T-helper 1 cell treated with Interleukin-12 subunit alpha and Interleukin-12 subunit beta and Interleukin-4 antibody, amounts not matched to agents 30 μg/mL and 1 μg/mL, for 36 hours (primary cell): Measurements from ENCODE around the gene SSNA1.
A peak's percentile ranks its signal among the peaks of the same experiment; 100 is the strongest.

Experiments
- H3K27ac Mint-ChIP-seq: one replicate; pipeline ENCODE4 v1.8.0; 2021; ENCODE audit warnings: mild to moderate bottlenecking, mixed read lengths
- H3K27me3 Mint-ChIP-seq: one replicate; pipeline ENCODE4 v1.8.0; 2021; ENCODE audit warnings: low read depth, mixed read lengths
- H3K36me3 Mint-ChIP-seq: one replicate; pipeline ENCODE4 v1.8.0; 2021; ENCODE audit warnings: low read depth, mixed read lengths
- H3K4me1 Mint-ChIP-seq: one replicate; pipeline ENCODE4 v1.8.0; 2021; ENCODE audit warnings: low read depth, mixed read lengths
- H3K4me3 Mint-ChIP-seq: one replicate; pipeline ENCODE4 v1.8.0; 2021; ENCODE audit warnings: mild to moderate bottlenecking, moderate library complexity, mixed read lengths
- H3K9me3 Mint-ChIP-seq: one replicate; pipeline ENCODE4 v1.8.0; 2021; ENCODE audit warnings: mixed read lengths

The SSNA1 gene

DNA sequence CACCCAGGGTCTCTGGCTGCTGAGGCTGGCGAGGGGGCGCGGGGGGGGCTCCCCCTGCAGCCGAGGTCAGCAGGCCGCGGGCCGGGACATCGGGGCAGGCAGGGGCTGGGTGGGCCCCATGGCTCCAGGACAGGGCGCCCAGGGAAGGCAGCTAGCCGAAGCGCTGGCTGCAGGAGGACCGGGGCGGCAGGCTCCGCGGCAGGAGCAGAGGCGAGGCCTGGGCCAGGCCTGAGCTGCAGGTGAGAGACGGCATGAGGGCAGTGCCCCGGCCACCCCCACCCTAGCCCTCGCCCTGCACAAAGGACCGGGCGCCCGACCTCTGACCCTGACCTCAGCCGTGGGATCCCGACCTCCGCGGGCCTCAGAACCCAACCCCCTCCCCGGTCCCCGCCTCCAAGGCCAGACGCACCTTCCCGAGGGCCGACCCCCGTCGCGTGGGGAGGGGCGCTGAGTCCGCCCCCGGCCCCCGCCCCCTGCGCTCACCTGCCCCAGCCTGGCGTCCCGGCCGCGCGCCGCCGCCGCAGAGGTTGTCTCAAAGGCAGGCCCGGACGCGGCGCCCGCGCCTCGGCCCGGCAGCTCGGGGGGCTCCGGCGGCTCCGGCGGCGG is 33.1 kb downstream of the SSNA1 start:
- H3K9me3 Mint-ChIP-seq = no peaks in the 10 kb centered on the region
- H3K36me3 Mint-ChIP-seq = no peaks in the 10 kb centered on the region
- H3K4me1 Mint-ChIP-seq = no peaks in the 10 kb centered on the region
- H3K4me3 Mint-ChIP-seq = no peak overlapping the region
- no peak overlapping the region for H3K27ac Mint-ChIP-seq
- no peaks in the 10 kb centered on the region for H3K27me3 Mint-ChIP-seq

DNA sequence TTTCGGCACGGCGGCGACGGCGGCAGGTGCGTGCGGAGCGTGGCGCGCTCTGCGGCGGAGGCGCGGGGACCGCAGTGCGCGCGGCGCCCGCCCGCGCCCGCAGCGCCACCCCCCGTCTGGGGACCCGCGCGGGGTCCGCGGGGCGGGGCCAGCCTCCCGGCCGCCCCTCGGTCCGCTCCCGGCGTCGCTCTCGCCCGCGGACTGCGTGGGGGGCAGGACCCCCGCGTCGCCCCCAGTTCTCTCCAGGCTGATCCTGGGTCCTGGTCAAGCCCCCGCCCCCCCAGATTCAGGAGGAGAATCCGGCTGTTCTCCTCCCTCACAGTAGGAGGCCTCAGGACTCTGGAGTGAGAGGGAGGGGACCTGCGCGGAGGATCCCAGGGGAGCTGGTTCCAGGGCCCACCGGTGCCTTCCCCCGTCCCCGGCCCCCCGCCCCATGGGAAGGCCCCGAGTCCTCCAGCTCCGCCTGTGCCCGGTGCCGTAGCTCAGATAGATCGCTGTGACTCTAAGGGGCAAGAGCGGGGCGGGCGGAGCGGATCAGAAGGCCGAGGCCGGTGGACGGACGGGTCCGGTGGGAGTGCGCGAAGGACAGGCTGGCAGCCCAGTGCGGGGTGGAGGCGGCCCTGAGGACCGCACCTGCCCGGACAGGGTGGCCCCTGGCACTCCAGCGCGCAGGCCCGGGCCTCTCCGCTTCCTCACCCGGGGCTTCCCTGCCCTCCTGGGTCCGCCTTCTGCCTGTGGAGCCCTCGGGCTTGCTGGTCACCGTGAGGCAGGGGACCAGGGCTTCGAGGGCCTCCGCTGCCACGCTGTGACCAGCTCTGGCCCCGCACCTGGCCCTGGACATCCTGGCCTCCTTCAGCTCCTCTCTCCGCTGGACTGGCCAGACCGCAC is 34.0 kb downstream of the SSNA1 start, which contains the start of gene RNF208:
TSS of gene RNF208 (minus strand) at position 51 of the 888 bp plus-strand sequence. CDS start 1,028 bp downstream, outside the sequence.
- no peaks in the 10 kb centered on the region for H3K36me3 Mint-ChIP-seq

DNA sequence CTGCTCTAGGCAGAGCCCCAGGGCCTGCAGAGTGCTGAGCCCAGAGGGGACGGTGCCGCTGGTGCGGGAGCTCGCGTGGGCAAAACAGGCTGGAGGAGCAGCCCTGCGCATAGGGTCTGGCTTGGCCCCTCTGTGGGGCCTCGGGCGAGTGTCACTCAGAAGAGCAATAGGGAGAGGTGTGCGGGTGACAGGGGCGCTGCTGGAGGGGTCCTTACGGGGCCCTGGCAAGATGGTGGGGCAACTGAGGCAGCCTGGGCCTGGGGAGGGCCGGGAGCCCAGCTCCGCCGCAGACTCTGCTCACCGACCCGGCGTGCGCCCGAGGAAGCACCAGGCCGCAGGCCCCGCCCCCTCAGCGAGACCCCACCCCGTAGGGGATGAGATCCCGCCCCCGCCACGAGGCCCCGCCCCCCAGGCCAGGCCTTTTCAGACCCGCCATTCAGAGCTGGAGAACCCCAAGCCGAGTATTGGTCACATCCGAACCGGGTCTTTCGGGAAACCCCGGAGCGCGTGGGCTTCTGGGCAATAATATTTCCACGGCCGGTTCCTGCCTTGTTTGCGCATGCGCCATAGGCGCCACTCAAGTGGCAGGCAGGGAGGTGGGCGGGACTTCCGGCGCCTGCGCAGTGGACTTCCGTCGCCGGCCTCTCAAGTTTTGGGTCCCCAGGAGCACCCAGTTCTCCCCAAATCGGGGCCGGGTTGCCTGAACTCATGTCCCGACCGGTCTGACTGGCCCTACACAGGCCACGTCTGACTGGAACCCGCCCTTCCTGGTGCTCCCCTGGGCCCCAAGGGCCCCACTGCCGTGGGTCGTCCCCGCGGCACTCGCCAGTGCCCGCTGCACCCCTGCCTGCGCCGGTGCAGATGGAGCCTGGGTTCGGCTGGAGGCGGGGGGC is 34.8 kb downstream of the SSNA1 start:
- no peaks in the 10 kb centered on the region for H3K9me3 Mint-ChIP-seq
- H3K4me3 Mint-ChIP-seq = peak overlapping the region; percentile 80
- H3K27me3 Mint-ChIP-seq = no peaks in the 10 kb centered on the region
- H3K27ac Mint-ChIP-seq = peak overlapping the region; percentile 82
- H3K4me1 Mint-ChIP-seq = peaks cover 3% of the 10 kb centered on the region
- H3K36me3 Mint-ChIP-seq = no peaks in the 10 kb centered on the region

More for the DNA sequence above, 34.0 kb downstream of the SSNA1 start, which contains the start of gene RNF208:
- H3K4me1 Mint-ChIP-seq = peaks cover under 1% of the 10 kb centered on the region
- peak within 1 kb of the TSS; percentile 82 for H3K27ac Mint-ChIP-seq
- no peaks in the 10 kb centered on the region for H3K9me3 Mint-ChIP-seq
- no peaks in the 10 kb centered on the region for H3K27me3 Mint-ChIP-seq
- H3K4me3 Mint-ChIP-seq = peak within 1 kb of the TSS; percentile 80

DNA sequence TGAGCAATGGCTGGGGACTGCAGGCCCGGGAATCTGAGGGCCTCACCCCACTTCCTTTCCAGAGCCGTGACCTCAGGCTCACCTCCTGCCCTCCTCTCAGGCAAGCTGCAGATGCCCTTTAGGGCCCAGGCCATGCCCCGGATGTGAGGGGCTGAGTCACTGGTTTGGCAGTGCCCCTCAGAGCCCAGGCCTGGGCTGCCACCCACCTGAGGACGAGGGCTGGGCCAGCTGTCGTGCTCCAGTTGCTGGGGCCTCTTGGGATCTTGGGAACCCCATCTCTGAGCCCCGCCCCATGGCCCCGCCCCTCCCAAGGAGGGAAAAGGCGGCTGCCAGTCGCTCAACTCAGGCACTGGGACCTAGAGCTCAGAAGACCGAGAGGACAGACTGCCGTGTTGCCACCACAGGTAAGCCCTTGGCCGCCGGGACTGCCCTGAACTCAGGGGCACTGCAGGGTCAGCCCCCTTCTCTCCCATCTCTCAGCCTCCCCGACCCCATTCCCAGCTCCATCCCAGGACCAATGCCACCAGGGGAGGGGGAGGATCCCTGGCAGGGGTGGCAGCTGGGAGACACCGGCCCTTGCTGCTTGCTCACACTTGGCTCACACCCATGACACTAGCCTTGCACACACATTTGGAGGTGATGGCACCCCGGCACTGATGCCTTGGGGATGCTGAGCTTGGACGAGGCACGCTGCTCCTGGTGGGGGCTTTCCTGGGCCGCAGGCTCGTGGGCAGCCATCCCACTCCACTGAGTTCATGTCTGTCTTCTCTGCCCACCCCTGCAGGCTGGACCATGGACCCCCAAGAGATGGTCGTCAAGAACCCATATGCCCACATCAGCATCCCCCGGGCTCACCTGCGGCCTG is 36.6 kb downstream of the SSNA1 start, which contains the start of gene CYSRT1:
TSS of gene CYSRT1 (plus strand) at position 345 of the 865 bp plus-strand sequence. CDS start at position 793, 448 bp downstream.
- peak within 1 kb of the TSS; percentile 78 for H3K27ac Mint-ChIP-seq
- peaks cover 3% of the 10 kb centered on the region for H3K4me1 Mint-ChIP-seq
- H3K9me3 Mint-ChIP-seq = no peaks in the 10 kb centered on the region
- H3K36me3 Mint-ChIP-seq = no peaks in the 10 kb centered on the region
- no peaks in the 10 kb centered on the region for H3K27me3 Mint-ChIP-seq
- H3K4me3 Mint-ChIP-seq = peak within 1 kb of the TSS; percentile 80

DNA sequence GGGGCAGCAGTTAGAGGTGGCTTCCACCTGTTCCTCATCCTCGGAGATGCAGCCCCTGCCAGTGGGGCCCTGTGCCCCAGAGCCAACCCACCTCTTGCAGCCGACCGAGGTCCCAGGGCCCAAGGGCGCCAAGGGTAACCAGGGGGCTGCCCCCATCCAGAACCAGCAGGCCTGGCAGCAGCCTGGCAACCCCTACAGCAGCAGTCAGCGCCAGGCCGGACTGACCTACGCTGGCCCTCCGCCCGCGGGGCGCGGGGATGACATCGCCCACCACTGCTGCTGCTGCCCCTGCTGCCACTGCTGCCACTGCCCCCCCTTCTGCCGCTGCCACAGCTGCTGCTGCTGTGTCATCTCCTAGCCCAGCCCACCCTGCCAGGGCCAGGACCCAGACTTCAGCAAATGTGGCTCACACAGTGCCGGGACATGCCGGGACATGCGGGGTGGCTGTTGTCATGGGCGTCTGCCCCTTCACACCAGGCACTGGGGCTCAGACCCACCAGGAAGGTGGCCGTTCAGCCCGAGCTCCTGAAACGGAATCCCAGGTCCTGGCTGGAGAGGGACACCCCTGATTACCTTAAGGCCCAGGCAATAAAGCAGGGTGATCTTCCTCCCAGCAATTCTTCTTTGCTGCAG is 37.3 kb downstream of the SSNA1 start:
- H3K27me3 Mint-ChIP-seq = no peaks in the 10 kb centered on the region
- H3K4me3 Mint-ChIP-seq = no peak overlapping the region
- H3K9me3 Mint-ChIP-seq = no peaks in the 10 kb centered on the region
- no peaks in the 10 kb centered on the region for H3K36me3 Mint-ChIP-seq
- H3K27ac Mint-ChIP-seq = no peak overlapping the region
- H3K4me1 Mint-ChIP-seq = peaks cover 3% of the 10 kb centered on the region

DNA sequence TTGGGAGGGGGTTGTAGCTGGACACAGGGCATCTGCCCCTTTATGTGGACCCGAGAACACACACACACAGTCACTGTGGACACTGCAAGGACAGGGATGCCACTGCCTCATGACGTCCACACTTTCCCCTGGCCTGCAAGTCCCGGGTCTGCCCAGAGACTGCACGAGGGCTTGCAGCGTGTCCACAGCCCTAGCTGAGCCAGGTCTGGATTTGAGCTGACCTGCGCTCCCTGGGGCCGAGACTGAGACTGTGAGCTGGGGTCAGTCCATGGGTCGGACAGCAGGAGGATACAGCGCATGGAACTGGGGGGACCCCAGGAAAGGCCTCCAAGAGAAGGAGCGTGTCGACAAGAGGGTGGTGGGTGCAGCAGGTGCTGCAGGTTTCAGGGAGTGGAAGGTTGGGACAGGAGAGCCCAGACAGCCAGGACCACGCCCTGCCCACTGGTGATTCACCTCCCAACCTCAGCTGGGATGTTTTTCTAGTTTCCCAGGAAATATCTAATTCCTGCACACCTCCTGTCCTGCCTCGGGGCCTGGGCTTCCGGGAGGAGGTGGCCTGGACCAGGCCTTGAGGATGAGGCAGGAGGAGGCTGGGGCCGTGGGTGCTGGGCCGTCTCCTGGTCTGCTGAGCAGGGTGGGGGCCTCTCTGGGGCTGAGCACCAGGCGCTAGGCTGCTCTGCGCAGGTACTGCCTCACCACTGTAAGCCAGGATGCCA is 38.0 kb downstream of the SSNA1 start:
- Mint-ChIP-seq H3K36me3 (no peaks in the 10 kb centered on the region), H3K9me3 (no peaks in the 10 kb centered on the region), H3K4me1 (peaks cover 3% of the 10 kb centered on the region), H3K27ac (no peak overlapping the region), H3K27me3 (no peaks in the 10 kb centered on the region), H3K4me3 (no peak overlapping the region)

DNA sequence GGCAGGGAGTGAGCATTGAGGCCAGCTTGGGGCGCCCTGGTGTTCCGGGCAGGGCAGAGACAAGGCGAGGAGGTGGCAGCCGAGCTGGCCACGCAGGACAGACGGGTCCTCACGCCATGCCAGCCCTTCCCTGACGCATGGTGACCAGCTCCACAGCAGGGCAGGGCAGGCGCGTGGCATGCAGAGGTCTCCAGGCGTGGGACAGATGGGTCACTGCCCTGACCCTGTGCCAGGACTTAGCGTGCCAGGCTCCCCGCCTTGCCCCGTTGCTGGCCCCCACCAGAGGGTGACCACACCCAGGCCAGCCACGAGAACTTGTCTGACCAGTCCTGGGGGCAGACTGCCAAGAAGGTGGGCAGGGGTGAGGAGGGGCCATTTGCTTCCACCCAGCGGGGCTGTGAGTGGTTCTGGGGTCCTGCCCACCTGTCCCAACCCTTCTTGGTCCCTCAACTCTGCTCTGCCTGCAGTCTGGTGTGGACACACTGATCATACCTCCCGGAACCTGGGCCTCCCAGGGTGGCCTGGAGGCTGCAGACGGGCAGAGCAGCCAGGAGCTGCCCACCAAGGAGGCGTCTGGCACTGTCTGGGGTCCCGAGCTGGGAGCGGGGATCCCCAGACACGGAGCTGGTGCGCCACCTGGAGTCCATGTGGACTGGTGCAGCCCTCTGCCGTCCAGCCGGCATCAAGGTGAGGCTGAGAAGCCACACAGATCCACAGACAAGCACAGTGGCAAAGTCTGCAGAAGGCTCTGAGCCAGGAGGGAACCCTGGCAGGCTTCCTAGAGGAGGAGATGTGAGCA is 38.8 kb downstream of the SSNA1 start, which contains the start of gene RNF224:
TSS of gene RNF224 (plus strand) at position 449 of the 799 bp plus-strand sequence. CDS start 834 bp downstream, outside the sequence.
- Mint-ChIP-seq H3K4me1 (peaks cover 3% of the 10 kb centered on the region), H3K4me3 (no peak within 1 kb of the TSS)

DNA sequence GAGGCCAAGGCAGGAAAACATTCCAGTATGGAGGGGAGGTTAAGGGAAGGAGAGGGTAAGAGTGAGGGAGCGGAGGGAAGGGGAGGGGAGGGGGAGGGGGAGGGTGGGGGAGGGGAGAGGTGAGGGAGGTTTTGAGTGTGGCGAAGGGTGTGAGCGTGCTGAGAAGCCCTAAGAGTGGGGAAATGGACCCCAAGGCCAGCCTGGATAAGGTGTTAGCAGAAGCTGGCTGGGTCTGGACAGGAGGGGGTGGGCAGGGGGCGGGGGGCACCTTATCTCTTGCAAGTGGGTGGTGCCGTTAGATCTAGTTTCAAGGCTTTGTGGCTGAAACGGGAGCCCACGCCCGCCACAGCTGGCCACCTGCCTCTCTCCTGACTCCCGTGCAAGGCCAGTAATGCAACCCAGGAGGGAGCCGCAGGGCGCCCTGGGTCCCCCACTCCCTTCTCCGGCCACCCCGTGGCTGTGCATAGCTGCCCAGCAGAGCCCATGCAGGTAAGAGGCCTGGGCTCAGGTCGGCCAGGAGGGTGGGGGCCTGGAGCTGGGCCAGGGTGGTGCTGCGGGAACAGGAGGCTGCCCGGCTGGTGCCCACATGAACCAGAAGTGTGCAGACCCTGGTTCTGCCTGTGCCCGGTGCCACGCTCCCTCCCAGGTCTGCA is 39.5 kb downstream of the SSNA1 start:
- peaks cover 3% of the 10 kb centered on the region for H3K4me1 Mint-ChIP-seq
- H3K4me3 Mint-ChIP-seq = no peak overlapping the region

More for the DNA sequence above, 38.8 kb downstream of the SSNA1 start, which contains the start of gene RNF224:
- Mint-ChIP-seq H3K27me3 (no peaks in the 10 kb centered on the region), H3K36me3 (no peaks in the 10 kb centered on the region), H3K27ac (no peak within 1 kb of the TSS), H3K9me3 (no peaks in the 10 kb centered on the region)

DNA sequence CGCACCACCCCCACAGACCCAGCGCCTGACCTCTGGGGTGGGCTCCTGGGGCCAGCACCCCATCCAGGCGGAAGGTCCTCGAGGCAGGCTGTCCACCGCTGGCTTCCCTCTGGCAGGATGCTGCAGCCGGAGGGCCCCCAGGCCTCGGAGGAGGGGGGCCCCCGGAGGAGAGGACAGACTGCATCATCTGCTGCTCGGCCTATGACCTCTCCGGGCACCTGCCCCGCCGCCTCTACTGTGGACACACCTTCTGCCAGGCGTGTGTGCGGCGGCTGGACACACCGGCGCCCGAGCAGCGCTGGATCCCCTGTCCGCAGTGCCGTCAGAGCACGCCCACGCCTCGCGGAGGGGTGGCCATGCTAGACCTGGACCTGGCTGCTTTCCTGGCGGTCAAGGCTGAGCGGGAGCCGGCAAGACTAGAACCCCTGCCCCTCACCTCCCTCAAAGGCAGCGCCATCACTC is 40.1 kb downstream of the SSNA1 start:
- Mint-ChIP-seq H3K27me3 (no peaks in the 10 kb centered on the region), H3K36me3 (no peaks in the 10 kb centered on the region), H3K27ac (no peak overlapping the region), H3K9me3 (no peaks in the 10 kb centered on the region), H3K4me1 (peaks cover 3% of the 10 kb centered on the region), H3K4me3 (no peak overlapping the region)

More for the DNA sequence above, 39.5 kb downstream of the SSNA1 start:
- H3K36me3 Mint-ChIP-seq = no peaks in the 10 kb centered on the region
- no peaks in the 10 kb centered on the region for H3K27me3 Mint-ChIP-seq
- H3K27ac Mint-ChIP-seq = no peak overlapping the region
- no peaks in the 10 kb centered on the region for H3K9me3 Mint-ChIP-seq

DNA sequence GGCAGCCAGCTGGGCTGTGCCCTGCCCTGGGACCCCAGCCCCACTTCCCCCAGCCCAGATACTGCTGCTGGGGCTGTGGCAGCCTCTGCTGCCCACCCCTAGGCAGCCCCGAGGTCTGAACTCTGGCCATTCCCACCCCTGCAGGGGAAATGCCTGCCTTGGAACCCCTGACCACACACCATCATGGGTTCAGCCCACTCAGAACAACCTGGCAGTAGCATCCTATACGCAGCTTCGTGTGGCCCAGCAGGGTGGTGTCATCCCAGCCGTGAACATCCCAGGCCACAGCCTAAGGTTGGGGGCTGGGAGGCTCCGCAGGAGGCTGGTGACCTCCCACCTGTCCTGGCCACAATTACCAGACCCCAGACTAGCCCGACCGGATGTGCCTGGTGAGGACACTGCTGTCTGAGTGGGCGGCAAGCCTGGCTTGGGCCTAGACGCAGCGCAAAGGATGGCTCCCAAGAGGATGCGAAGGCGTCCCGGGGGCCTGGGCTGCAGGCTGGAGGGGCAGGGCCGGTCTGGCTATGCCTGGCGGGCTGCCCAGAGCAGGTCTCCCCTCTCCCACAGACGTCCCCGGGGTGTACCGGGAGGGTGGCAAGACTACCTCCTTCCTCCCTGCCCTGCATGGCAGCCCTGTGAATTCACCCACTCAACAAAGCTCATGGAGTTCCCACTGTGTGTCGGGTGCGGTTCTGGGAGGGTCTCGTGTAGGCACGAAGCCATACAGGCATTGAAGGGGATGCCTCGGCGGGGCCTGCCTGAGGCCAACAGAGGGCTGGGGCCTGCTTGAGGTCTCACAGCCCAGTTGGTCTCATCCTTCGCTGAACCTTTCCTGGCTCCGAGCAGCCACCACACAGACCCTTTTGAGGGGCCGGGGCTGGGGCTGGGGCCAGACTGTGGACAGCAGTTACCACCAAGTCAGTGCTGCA is 40.8 kb downstream of the SSNA1 start:
- Mint-ChIP-seq H3K4me3 (no peak overlapping the region), H3K27me3 (no peaks in the 10 kb centered on the region), H3K9me3 (no peaks in the 10 kb centered on the region), H3K36me3 (no peaks in the 10 kb centered on the region), H3K27ac (no peak overlapping the region), H3K4me1 (peaks cover 3% of the 10 kb centered on the region)
